MM.1S (cell line): ENCODE data around the gene SUGP2.

ENCODE experiments used
- EZH2 ChIP-seq: fragments of 300-600 bp; sonication (generic); optimal IDR thresholded peaks from 2 replicates; pipeline ENCODE3; 2017; ENCODE audit warnings: low read depth, mild to moderate bottlenecking, antibody characterized with exemption, low read length, mixed read lengths
- EZH2phosphoT487 ChIP-seq: fragments of 300-600 bp; sonication (generic); IDR thresholded peaks from 2 replicates; pipeline ENCODE4 v1.6.1; 2018; ENCODE audit warnings: antibody characterized with exemption, low read length
- TF ChIP-seq, protein P1 (sequence below): fragments of 300-600 bp; sonication (generic); IDR thresholded peaks from 2 replicates; pipeline ENCODE4 v1.5.1; 2016; ENCODE audit warnings: antibody characterized with exemption, low read length, mixed read lengths

- TF ChIP-seq, protein P1, sequence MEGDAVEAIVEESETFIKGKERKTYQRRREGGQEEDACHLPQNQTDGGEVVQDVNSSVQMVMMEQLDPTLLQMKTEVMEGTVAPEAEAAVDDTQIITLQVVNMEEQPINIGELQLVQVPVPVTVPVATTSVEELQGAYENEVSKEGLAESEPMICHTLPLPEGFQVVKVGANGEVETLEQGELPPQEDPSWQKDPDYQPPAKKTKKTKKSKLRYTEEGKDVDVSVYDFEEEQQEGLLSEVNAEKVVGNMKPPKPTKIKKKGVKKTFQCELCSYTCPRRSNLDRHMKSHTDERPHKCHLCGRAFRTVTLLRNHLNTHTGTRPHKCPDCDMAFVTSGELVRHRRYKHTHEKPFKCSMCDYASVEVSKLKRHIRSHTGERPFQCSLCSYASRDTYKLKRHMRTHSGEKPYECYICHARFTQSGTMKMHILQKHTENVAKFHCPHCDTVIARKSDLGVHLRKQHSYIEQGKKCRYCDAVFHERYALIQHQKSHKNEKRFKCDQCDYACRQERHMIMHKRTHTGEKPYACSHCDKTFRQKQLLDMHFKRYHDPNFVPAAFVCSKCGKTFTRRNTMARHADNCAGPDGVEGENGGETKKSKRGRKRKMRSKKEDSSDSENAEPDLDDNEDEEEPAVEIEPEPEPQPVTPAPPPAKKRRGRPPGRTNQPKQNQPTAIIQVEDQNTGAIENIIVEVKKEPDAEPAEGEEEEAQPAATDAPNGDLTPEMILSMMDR, result peak; percentile 16
- TF ChIP-seq EZH2 (no peak), EZH2phosphoT487 (no peak)
These were observed 33.3 kb downstream of the SUGP2 start for GRCh38 chr19:18999896-19000620.
